Measurements from ENCODE around the gene STMP1.
"Not testable (repeated sequence)": the region's sequence is repeated elsewhere in the genome, so short reads cannot be mapped to it uniquely, and the experiment has no call there.

STMP1 gene

GRCh38 chr7:135665042-135665441, 2.7 kb downstream of the STMP1 start:
- no peak for FAIRE-seq

- no peak for FAIRE-seq
These were observed 3.8 kb downstream of the STMP1 start for GRCh38 chr7:135666156-135666555.

- no peak for FAIRE-seq
These were observed 4.5 kb downstream of the STMP1 start for GRCh38 chr7:135666846-135667245.

GRCh38 chr7:135667626-135668025, 5.3 kb downstream of the STMP1 start:
- FAIRE-seq: not testable (repeated sequence)

GRCh38 chr7:135668852-135669395, 6.6 kb downstream of the STMP1 start:
- not testable (repeated sequence) for FAIRE-seq

GRCh38 chr7:135669774-135670173, 7.5 kb downstream of the STMP1 start:
- no peak for FAIRE-seq

GRCh38 chr7:135670179-135670578, 7.9 kb downstream of the STMP1 start:
- FAIRE-seq: no peak

- FAIRE-seq: no peak
These were observed 10.4 kb downstream of the STMP1 start for GRCh38 chr7:135672560-135673359.

- FAIRE-seq: no peak
These were observed 11.0 kb downstream of the STMP1 start for GRCh38 chr7:135673360-135673706.

- no peak for FAIRE-seq
These were observed 16.6 kb downstream of the STMP1 start for GRCh38 chr7:135678612-135679575.

GRCh38 chr7:135681762-135682161, 19.4 kb downstream of the STMP1 start:
- FAIRE-seq: no peak

- no peak for FAIRE-seq
These were observed 19.9 kb downstream of the STMP1 start for GRCh38 chr7:135682191-135682590.

- no peak for FAIRE-seq
These were observed 21.3 kb downstream of the STMP1 start for GRCh38 chr7:135683609-135684008.

- FAIRE-seq: no peak
These were observed 21.8 kb downstream of the STMP1 start for GRCh38 chr7:135684136-135684535.

GRCh38 chr7:135684699-135685098, 22.4 kb downstream of the STMP1 start:
- FAIRE-seq: no peak

GRCh38 chr7:135685306-135686084, 23.2 kb downstream of the STMP1 start:
- no peak for FAIRE-seq

GRCh38 chr7:135687466-135687865, 25.2 kb downstream of the STMP1 start:
- no peak for FAIRE-seq

- FAIRE-seq: no peak
These were observed 28.3 kb downstream of the STMP1 start for GRCh38 chr7:135690566-135690965.

- no peak for FAIRE-seq
These were observed 29.7 kb downstream of the STMP1 start for GRCh38 chr7:135692055-135692454.

GRCh38 chr7:135692606-135693005, 30.3 kb downstream of the STMP1 start:
- FAIRE-seq: not testable (repeated sequence)

- FAIRE-seq: no peak
These were observed 31.2 kb downstream of the STMP1 start for GRCh38 chr7:135693558-135693957.

GRCh38 chr7:135697276-135698049, 35.1 kb downstream of the STMP1 start:
- FAIRE-seq: no peak

Data from colon (tissue), 2 donors.